ENCODE measurements around the gene NR2E3.

The NR2E3 gene

DNA sequence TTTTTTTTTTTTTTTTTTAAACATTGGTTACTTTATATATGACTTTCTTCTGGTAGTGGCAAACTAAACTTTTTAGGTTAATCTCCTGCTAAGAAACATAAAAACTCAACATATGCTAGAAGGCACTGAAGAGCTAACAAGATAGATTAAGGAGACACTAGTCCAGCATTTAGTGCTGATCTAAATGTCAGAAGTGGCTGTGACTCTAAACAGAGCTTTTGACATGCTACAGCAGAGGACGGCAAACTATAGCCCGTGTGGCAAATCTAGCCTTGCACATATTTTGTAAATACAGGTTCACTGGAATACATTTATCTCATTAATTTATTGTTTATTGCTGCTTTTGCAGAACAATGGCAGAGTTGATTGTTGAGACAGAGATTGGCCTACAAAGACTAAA is 20.6 kb downstream of the NR2E3 start:
- H2AFZ ChIP-seq (ENCODE audit: low read length) = no peak overlapping the region
- H3K27me3 ChIP-seq (ENCODE audit: insufficient read depth, low read length, poor library complexity, severe bottlenecking) = no peaks in the 10 kb centered on the region
- no peaks in the 10 kb centered on the region for H3K79me2 ChIP-seq (ENCODE audit: insufficient read depth, low read length)
- no peaks in the 10 kb centered on the region for H3K9me2 ChIP-seq (replicated peaks; ENCODE audit: low read depth, low read length)
- no peaks in the 10 kb centered on the region for H3K4me1 ChIP-seq (ENCODE audit: insufficient read depth, low read length, poor library complexity, severe bottlenecking)
- no peak overlapping the region for H3K4me2 ChIP-seq (ENCODE audit: low read depth, low read length, poor library complexity, severe bottlenecking)
- no peak overlapping the region for H3K9ac ChIP-seq (ENCODE audit: low read depth, low read length, poor library complexity, severe bottlenecking)
- H4K20me1 ChIP-seq (ENCODE audit: insufficient read depth, low read length, poor library complexity, severe bottlenecking) = no peaks in the 10 kb centered on the region
- H3K9me3 ChIP-seq (ENCODE audit: insufficient read depth, low read depth, low read length) = no peaks in the 10 kb centered on the region
- no peak overlapping the region for H3K4me3 ChIP-seq (ENCODE audit: low read length, poor library complexity, severe bottlenecking)
- no peaks in the 10 kb centered on the region for H3F3A ChIP-seq (ENCODE audit: low read depth)
- TF ChIP-seq EZH2phosphoT487 (IDR thresholded peaks at IDR 0.05; ENCODE audit: borderline replicate concordance) = no peak
- TF ChIP-seq, protein P1, sequence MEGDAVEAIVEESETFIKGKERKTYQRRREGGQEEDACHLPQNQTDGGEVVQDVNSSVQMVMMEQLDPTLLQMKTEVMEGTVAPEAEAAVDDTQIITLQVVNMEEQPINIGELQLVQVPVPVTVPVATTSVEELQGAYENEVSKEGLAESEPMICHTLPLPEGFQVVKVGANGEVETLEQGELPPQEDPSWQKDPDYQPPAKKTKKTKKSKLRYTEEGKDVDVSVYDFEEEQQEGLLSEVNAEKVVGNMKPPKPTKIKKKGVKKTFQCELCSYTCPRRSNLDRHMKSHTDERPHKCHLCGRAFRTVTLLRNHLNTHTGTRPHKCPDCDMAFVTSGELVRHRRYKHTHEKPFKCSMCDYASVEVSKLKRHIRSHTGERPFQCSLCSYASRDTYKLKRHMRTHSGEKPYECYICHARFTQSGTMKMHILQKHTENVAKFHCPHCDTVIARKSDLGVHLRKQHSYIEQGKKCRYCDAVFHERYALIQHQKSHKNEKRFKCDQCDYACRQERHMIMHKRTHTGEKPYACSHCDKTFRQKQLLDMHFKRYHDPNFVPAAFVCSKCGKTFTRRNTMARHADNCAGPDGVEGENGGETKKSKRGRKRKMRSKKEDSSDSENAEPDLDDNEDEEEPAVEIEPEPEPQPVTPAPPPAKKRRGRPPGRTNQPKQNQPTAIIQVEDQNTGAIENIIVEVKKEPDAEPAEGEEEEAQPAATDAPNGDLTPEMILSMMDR (conservative IDR thresholded peaks at IDR 0.05; ENCODE audit: low read length) = no peak
- H3K36me3 ChIP-seq (ENCODE audit: insufficient read depth, low read length) = peaks cover 42% of the 10 kb centered on the region; the same call in 1 of the 2 replicates

DNA sequence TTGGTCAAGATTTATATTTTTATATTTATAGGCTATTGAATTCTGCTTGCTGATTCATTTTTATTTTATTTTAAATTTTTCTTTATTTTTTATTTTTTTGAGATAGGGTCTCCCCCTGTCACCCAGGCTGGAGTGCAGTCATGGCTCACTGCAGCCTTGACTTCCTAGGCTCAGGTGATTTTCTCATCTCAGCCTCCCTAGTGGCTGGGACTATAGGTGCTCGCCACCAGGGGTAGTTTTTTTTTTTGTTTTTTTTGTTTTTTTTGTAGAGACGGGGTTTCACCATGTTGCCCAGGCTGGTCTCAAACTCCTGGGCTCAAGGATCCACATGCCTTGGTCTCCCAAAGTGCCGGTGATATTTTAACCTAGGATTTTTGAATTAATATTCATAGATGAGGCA is 31.2 kb downstream of the NR2E3 start:
- peaks cover 27% of the 10 kb centered on the region for H3K36me3 ChIP-seq (ENCODE audit: insufficient read depth, low read length)
- H4K20me1 ChIP-seq (ENCODE audit: insufficient read depth, low read length, poor library complexity, severe bottlenecking) = no peaks in the 10 kb centered on the region
- H2AFZ ChIP-seq (ENCODE audit: low read length) = no peak overlapping the region
- no peak overlapping the region for H3K9ac ChIP-seq (ENCODE audit: low read depth, low read length, poor library complexity, severe bottlenecking)
- H3K9me3 ChIP-seq (ENCODE audit: insufficient read depth, low read depth, low read length) = no peaks in the 10 kb centered on the region
- H3K27me3 ChIP-seq (ENCODE audit: insufficient read depth, low read length, poor library complexity, severe bottlenecking) = no peaks in the 10 kb centered on the region
- H3K9me2 ChIP-seq (replicated peaks; ENCODE audit: low read depth, low read length) = no peaks in the 10 kb centered on the region
- no peak overlapping the region for H3K4me2 ChIP-seq (ENCODE audit: low read depth, low read length, poor library complexity, severe bottlenecking)
- no peaks in the 10 kb centered on the region for H3K4me1 ChIP-seq (ENCODE audit: insufficient read depth, low read length, poor library complexity, severe bottlenecking)
- H3K79me2 ChIP-seq (ENCODE audit: insufficient read depth, low read length) = no peaks in the 10 kb centered on the region
- no peak overlapping the region for H3K4me3 ChIP-seq (ENCODE audit: low read length, poor library complexity, severe bottlenecking)
- H3F3A ChIP-seq (ENCODE audit: low read depth) = no peaks in the 10 kb centered on the region
- no peak for TF ChIP-seq EZH2phosphoT487 (IDR thresholded peaks at IDR 0.05; ENCODE audit: borderline replicate concordance)
- TF ChIP-seq, protein P1 (conservative IDR thresholded peaks at IDR 0.05; ENCODE audit: low read length) = no peak

DNA sequence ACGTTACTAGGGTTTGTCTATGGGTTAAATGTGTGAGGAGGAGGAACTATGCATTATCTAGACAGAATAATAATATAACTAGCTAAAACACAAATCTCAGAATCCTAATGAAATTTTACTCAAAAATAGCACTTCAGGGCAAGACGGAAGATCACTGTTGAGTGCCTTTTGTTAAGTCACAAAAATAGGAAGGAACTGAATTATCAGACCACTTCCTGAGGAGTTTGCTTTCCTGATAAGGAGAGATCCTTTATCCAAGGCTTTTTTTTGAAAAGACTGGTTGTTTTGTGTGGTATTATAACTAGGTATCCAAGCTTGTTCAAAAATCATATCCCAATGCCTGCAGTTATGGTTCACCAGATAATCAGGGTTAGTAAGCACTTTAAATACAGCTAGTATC is 34.6 kb downstream of the NR2E3 start:
- no peaks in the 10 kb centered on the region for H3F3A ChIP-seq (ENCODE audit: low read depth)
- H3K27me3 ChIP-seq (ENCODE audit: insufficient read depth, low read length, poor library complexity, severe bottlenecking) = no peaks in the 10 kb centered on the region
- no peaks in the 10 kb centered on the region for H3K9me2 ChIP-seq (replicated peaks; ENCODE audit: low read depth, low read length)
- no peaks in the 10 kb centered on the region for H3K9me3 ChIP-seq (ENCODE audit: insufficient read depth, low read depth, low read length)
- H3K4me1 ChIP-seq (ENCODE audit: insufficient read depth, low read length, poor library complexity, severe bottlenecking) = no peaks in the 10 kb centered on the region
- no peak overlapping the region for H3K4me3 ChIP-seq (ENCODE audit: low read length, poor library complexity, severe bottlenecking)
- H3K36me3 ChIP-seq (ENCODE audit: insufficient read depth, low read length) = peaks cover 57% of the 10 kb centered on the region
- no peaks in the 10 kb centered on the region for H3K79me2 ChIP-seq (ENCODE audit: insufficient read depth, low read length)
- H3K4me2 ChIP-seq (ENCODE audit: low read depth, low read length, poor library complexity, severe bottlenecking) = no peak overlapping the region
- H3K9ac ChIP-seq (ENCODE audit: low read depth, low read length, poor library complexity, severe bottlenecking) = no peak overlapping the region
- TF ChIP-seq, protein P1 (conservative IDR thresholded peaks at IDR 0.05; ENCODE audit: low read length) = no peak
- no peak for TF ChIP-seq EZH2phosphoT487 (IDR thresholded peaks at IDR 0.05; ENCODE audit: borderline replicate concordance)
- H2AFZ ChIP-seq (ENCODE audit: low read length) = no peak overlapping the region
- H4K20me1 ChIP-seq (ENCODE audit: insufficient read depth, low read length, poor library complexity, severe bottlenecking) = no peaks in the 10 kb centered on the region
